OCI-LY7 (cell line): ENCODE measurements around the gene CREB5. TPM values are rescaled to one million over a fixed set of nuclear protein-coding genes. Genes with fewer than 3 reads are reported as not detected.

ENCODE experiments used
- BruUV-seq: library from RNA; stranded (reverse); fragments of 400-500 nt; replicated peaks from 2 replicates; lab custom pipeline; 2021; lab: Mats Ljungman, UMichigan
- CTCF ChIA-PET: fragments of 300-600 bp; sonication (Branson Sonifier 250); formaldehyde crosslinking; loops from one replicate; lab custom pipeline; 2022; ENCODE audit warnings: antibody characterized with exemption; ENCODE audit not compliant: unreplicated experiment; lab: Charles Lee
- POLR2A ChIA-PET: fragments of 300-600 bp; sonication (Branson Sonifier 250); formaldehyde crosslinking; loops from one replicate; lab custom pipeline; 2022; ENCODE audit warnings: antibody characterized with exemption; lab: Charles Lee
- DNase-seq: peaks from one replicate; pipeline ENCODE4 v3.0.0-alpha.2; 2015; ENCODE audit warnings: low spot score
- H2AFZ ChIP-seq: fragments of 200-600 bp; sonication (generic), shearing (Covaris generic); 2 replicates; pipeline ENCODE4 v1.6.1; 2014; ENCODE audit warnings: mild to moderate bottlenecking, antibody characterized with exemption, low read length, moderate library complexity
- H3K27ac ChIP-seq: fragments of 200-600 bp; sonication (generic); 2 replicates; pipeline ENCODE4 v1.5.1; 2014; ENCODE audit warnings: mixed run types, low read depth, mild to moderate bottlenecking, moderate library complexity, low read length, inconsistent platforms; ENCODE audit not compliant: poor library complexity, severe bottlenecking
- H3K36me3 ChIP-seq: fragments of 200-600 bp; sonication (generic); 2 replicates; pipeline ENCODE4 v1.6.1; 2014; ENCODE audit warnings: mild to moderate bottlenecking, antibody characterized with exemption, low read length, moderate library complexity, mixed read lengths; ENCODE audit not compliant: insufficient read depth
- H3K4me1 ChIP-seq: fragments of 200-600 bp; sonication (generic); 2 replicates; pipeline ENCODE4 v1.5.1; 2014; ENCODE audit warnings: mild to moderate bottlenecking, low read length; ENCODE audit not compliant: insufficient read depth, poor library complexity, severe bottlenecking
- H3K4me2 ChIP-seq: fragments of 200-600 bp; sonication (generic); 2 replicates; pipeline ENCODE4 v1.6.1; 2014; ENCODE audit warnings: mild to moderate bottlenecking, low read length
- H3K4me3 ChIP-seq: fragments of 200-600 bp; sonication (generic); 2 replicates; pipeline ENCODE4 v1.5.1; 2014; ENCODE audit warnings: mild to moderate bottlenecking, low read depth, low read length; ENCODE audit not compliant: poor library complexity, severe bottlenecking
- H3K79me2 ChIP-seq: fragments of 200-600 bp; sonication (generic); 2 replicates; pipeline ENCODE4 v1.6.1; 2016; ENCODE audit warnings: low read depth, mild to moderate bottlenecking, low read length, moderate library complexity, mixed read lengths; ENCODE audit not compliant: insufficient read depth
- H3K9me2 ChIP-seq: fragments of 200-600 bp; sonication (generic); 2 replicates; pipeline ENCODE4 v1.6.1; 2016; ENCODE audit warnings: mild to moderate bottlenecking, low read length, mixed read lengths; ENCODE audit not compliant: insufficient read depth
- H3K9me3 ChIP-seq: fragments of 200-600 bp; sonication (generic); 2 replicates; pipeline ENCODE4 v1.6.1; 2014; ENCODE audit warnings: mild to moderate bottlenecking, mixed run types, low read length, mixed read lengths
- H4K20me1 ChIP-seq: fragments of 200-600 bp; sonication (generic); 2 replicates; pipeline ENCODE4 v1.6.1; 2014; ENCODE audit warnings: mild to moderate bottlenecking, antibody characterized with exemption, low read length, moderate library complexity, mixed read lengths; ENCODE audit not compliant: insufficient read depth
- CTCF ChIP-seq: fragments of 200-600 bp; sonication (generic); conservative IDR thresholded peaks from 2 replicates; pipeline ENCODE4 v1.5.1; 2014; ENCODE audit warnings: mild to moderate bottlenecking, antibody characterized with exemption, low read length, moderate library complexity, mixed read lengths
- EZH2phosphoT487 ChIP-seq: fragments of 200-600 bp; sonication (generic); IDR thresholded peaks from 2 replicates; pipeline ENCODE4 v1.6.1; 2018; ENCODE audit warnings: low read depth, borderline replicate concordance, mild to moderate bottlenecking, mixed run types, antibody characterized with exemption, low read length, moderate library complexity, mixed read lengths
- intact Hi-C: fragments of 100-400 bp; cut with micrococcal nuclease; formaldehyde crosslinking; loops from one replicate; pipeline ENCODE4 v1.10.0; 2022; ENCODE audit not compliant: unreplicated experiment
- total RNA-seq, 2 experiments: library from RNA; depleted of rRNA in 1 of 2; stranded (reverse); fragments of >200 nt in 1 of 2; shearing (Covaris generic) in 1 of 2; gene quantifications; 2 replicates each; pipeline ENCODE4 v1.2.3, GENCODE V29; 2014 to 2022

The CREB5 gene
- total RNA-seq, 2 experiments from 2014 or later, result 2.0 to 13.3 TPM

GRCh38 chr7:28718055-28718481 is 305.8 kb downstream of the CREB5 start:
- H3K9me2 ChIP-seq, result no peaks in the 10 kb centered on the region
- no peaks in the 10 kb centered on the region for H3K9me3 ChIP-seq
- intact Hi-C loops, result no loop called here
- CTCF ChIA-PET, result no interaction called here
- no peaks in the 10 kb centered on the region for H3K4me1 ChIP-seq
- TF ChIP-seq CTCF (no peak), EZH2phosphoT487 (no peak)
- no peaks in the 10 kb centered on the region for H3K36me3 ChIP-seq
- POLR2A ChIA-PET, result interaction anchor here (0.7 to 0.8 kb wide), 3 partner anchors 10 to 19 kb away, joined by 4 to 5 read pairs (median 4); no protein-coding TSS in a partner anchor
- H3K27ac ChIP-seq, result no peak overlapping the region
- H3K79me2 ChIP-seq, result no peaks in the 10 kb centered on the region
- no peak overlapping the region for H3K4me2 ChIP-seq
- no peak overlapping the region for H2AFZ ChIP-seq
- H3K4me3 ChIP-seq, result no peak overlapping the region
- no peak for DNase-seq
- BruUV-seq, result no TSS peak
- H4K20me1 ChIP-seq, result no peaks in the 10 kb centered on the region; the same call in 1 of the 2 replicates

GRCh38 chr7:28718545-28718944 is 306.2 kb downstream of the CREB5 start:
- H3K79me2 ChIP-seq, result no peaks in the 10 kb centered on the region
- POLR2A ChIA-PET, result interaction anchor here (0.7 kb wide), 1 partner anchor 10 kb away, joined by 4 read pairs; no protein-coding TSS in a partner anchor
- no peak for DNase-seq
- H3K4me2 ChIP-seq, result no peak overlapping the region
- TF ChIP-seq CTCF (no peak), EZH2phosphoT487 (no peak)
- no peak overlapping the region for H3K27ac ChIP-seq
- no peaks in the 10 kb centered on the region; the same call in 1 of the 2 replicates for H4K20me1 ChIP-seq
- no peaks in the 10 kb centered on the region for H3K9me3 ChIP-seq
- intact Hi-C loops, result no loop called here
- H3K9me2 ChIP-seq, result no peaks in the 10 kb centered on the region
- no peak overlapping the region for H3K4me3 ChIP-seq
- H3K4me1 ChIP-seq, result no peaks in the 10 kb centered on the region
- no peak overlapping the region for H2AFZ ChIP-seq
- CTCF ChIA-PET, result no interaction called here
- BruUV-seq, result no TSS peak
- no peaks in the 10 kb centered on the region for H3K36me3 ChIP-seq

DNA sequence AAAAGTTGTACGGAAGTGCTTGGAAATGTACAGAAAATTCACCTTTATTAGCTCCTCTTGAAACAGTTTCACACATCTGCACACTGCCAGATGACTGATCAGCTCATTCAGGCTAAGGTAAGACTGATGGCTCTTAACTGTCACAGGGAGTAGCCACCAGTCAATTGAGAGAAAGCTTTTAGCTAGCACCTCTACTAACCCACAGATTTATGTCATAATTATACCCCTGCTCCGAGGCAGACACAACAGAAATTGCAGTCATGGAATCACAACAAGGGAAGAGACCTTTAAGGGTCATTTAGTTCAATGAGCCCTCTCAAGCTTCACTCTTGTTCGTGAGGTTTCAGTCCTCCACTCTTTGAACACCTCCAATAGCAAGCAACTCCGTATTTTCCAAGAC is 310.4 kb downstream of the CREB5 start:
- no TSS peak for BruUV-seq
- no peaks in the 10 kb centered on the region for H3K9me2 ChIP-seq
- no peak for DNase-seq
- no peak overlapping the region for H3K27ac ChIP-seq
- no peaks in the 10 kb centered on the region for H3K4me1 ChIP-seq
- H2AFZ ChIP-seq, result no peak overlapping the region
- H3K4me2 ChIP-seq, result no peak overlapping the region
- no peaks in the 10 kb centered on the region for H4K20me1 ChIP-seq
- no peaks in the 10 kb centered on the region for H3K79me2 ChIP-seq
- no peaks in the 10 kb centered on the region; the same call in 1 of the 2 replicates for H3K36me3 ChIP-seq
- intact Hi-C loops, result no loop called here
- POLR2A ChIA-PET, result no interaction called here
- H3K9me3 ChIP-seq, result no peaks in the 10 kb centered on the region
- TF ChIP-seq CTCF (no peak), EZH2phosphoT487 (no peak)
- CTCF ChIA-PET, result no interaction called here
- H3K4me3 ChIP-seq, result no peak overlapping the region
